ENCODE data around the gene CLEC2A. TPM values are rescaled to one million over a fixed set of nuclear protein-coding genes. Genes with fewer than 3 reads are reported as not detected.

CLEC2A gene
- total RNA-seq, 1 experiment from 2014 or later: 0.87 TPM

DNA sequence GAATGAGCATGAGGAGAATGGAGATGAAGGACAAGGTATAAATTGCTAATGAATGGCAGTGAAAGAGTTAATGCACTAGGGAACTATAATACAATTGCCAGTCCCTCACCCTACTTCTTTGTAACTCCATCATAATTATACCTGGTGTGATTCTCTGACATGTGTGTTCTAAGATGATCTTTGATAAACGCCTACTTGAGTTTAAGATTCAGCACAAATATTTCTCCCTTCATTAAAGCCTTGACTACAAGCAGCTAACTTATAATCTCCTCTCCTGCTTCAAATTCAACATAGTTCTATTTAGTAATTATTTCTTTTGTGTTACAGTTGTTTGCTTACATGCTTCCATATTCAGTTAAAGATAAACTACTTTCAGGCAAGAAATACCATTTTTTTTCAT lies 9.7 kb upstream of the CLEC2A start:
- Histone ChIP-seq H2BK5ac (ENCODE audit: insufficient read length, low read length) (no peak overlapping the region), H3K23ac (ENCODE audit: insufficient read length, low read depth, low read length) (no peak overlapping the region), H3K56ac (ENCODE audit: insufficient read length, low read depth, low read length) (no peak overlapping the region), H3K9ac (ENCODE audit: extremely low read depth, insufficient read length, low read length) (no peak overlapping the region), H3T11ph (ENCODE audit: low read length) (no peak overlapping the region), H2AK5ac (ENCODE audit: insufficient read length, low read length) (no peak overlapping the region), H2BK120ac (ENCODE audit: low read depth, low read length, poor library complexity, severe bottlenecking) (no peak overlapping the region), H3K9me3 (ENCODE audit: control insufficient read depth, low read depth, low read length) (no peaks in the 10 kb centered on the region), H3K14ac (ENCODE audit: insufficient read depth, low read length) (no peak overlapping the region), H3K27me3 (ENCODE audit: insufficient read depth, low read length) (no peaks in the 10 kb centered on the region), H2BK12ac (ENCODE audit: insufficient read length, low read depth, low read length) (no peak overlapping the region), H4K91ac (ENCODE audit: insufficient read length, low read depth, low read length) (no peak overlapping the region), H3K4me1 (ENCODE audit: insufficient read depth, low read length) (no peaks in the 10 kb centered on the region), H3K79me2 (ENCODE audit: insufficient read depth, low read length) (no peaks in the 10 kb centered on the region), H4K20me1 (ENCODE audit: control insufficient read depth, insufficient read depth, insufficient read length) (no peaks in the 10 kb centered on the region), H3K27ac (ENCODE audit: insufficient read length, low read depth, low read length) (no peak overlapping the region), H3K4ac (ENCODE audit: low read depth, low read length) (no peak overlapping the region), H2AFZ (ENCODE audit: low read length) (no peak overlapping the region), H2BK15ac (ENCODE audit: low read depth, low read length) (no peak overlapping the region), H3K18ac (ENCODE audit: insufficient read length, low read depth, low read length) (no peak overlapping the region), H4K5ac (ENCODE audit: insufficient read length, low read depth, low read length) (no peak overlapping the region), H3K79me1 (ENCODE audit: insufficient read depth, low read depth, low read length, poor library complexity, severe bottlenecking) (no peaks in the 10 kb centered on the region), H4K8ac (replicated peaks; ENCODE audit: insufficient read length, low read depth, low read length) (no peak overlapping the region), H3K23me2 (ENCODE audit: insufficient read length, low read depth, low read length, poor library complexity, severe bottlenecking) (no peaks in the 10 kb centered on the region), H3K4me2 (ENCODE audit: insufficient read depth, insufficient read length, low read length) (no peak overlapping the region), H2BK20ac (ENCODE audit: low read depth, low read length, poor library complexity, severe bottlenecking) (no peak overlapping the region)
- no peak overlapping the region for H3K4me3 Mint-ChIP-seq
- H3K4me1 Mint-ChIP-seq: peaks cover 3 to 5% of the 10 kb centered on the region in 2 experiments; a peak in 3 of 4 replicates
- H3K36me3 Mint-ChIP-seq (ENCODE audit: insufficient read depth in 1 of 3, low read depth in 3 of 3): no peaks in the 10 kb centered on the region; a peak in 1 of 7 replicates
- DNase-seq: no peak
- H3K27ac Mint-ChIP-seq: no peak overlapping the region
- no CpG with 5 or more reads among the region's 1 CpG for WGBS (ENCODE audit: extremely low coverage, insufficient read length, low lambda C conversion rate)
- H3K27me3 Mint-ChIP-seq (ENCODE audit: low read depth): no peaks in the 10 kb centered on the region
- H3K9me3 Mint-ChIP-seq: 0 out of 5 replicates have a peak, but pooled peaks cover 0 to 1% of the 10 kb centered on the region in 2 experiments
- TF ChIP-seq CTCF (conservative IDR thresholded peaks at IDR 0.05): no peak

Data from H9 (cell line).